Chondrocyte (in vitro differentiated cells): ENCODE data around the gene TLR10. TPM values are rescaled to one million over a fixed set of nuclear protein-coding genes. Genes with fewer than 3 reads are reported as not detected.
"Not testable (repeated sequence)": the region's sequence is repeated elsewhere in the genome, so short reads cannot be mapped to it uniquely, and the experiment has no call there.

Experiments
- DNase-seq: peaks from one replicate; pipeline ENCODE4 v3.0.0; 2021; ENCODE audit warnings: mixed read lengths, low spot score
- H3K27ac Mint-ChIP-seq: one replicate; pipeline ENCODE4 v1.8.0; 2021; ENCODE audit warnings: mild to moderate bottlenecking, moderate library complexity, mixed read lengths; ENCODE audit not compliant: unreplicated experiment
- H3K27me3 Mint-ChIP-seq: 2 replicates; pipeline ENCODE4 v1.8.0; 2021; ENCODE audit warnings: low read depth, mixed read lengths
- H3K36me3 Mint-ChIP-seq: 2 replicates; pipeline ENCODE4 v1.8.0; 2021; ENCODE audit warnings: low read depth, mixed read lengths
- H3K4me1 Mint-ChIP-seq: 2 replicates; pipeline ENCODE4 v1.8.0; 2021; ENCODE audit warnings: low read depth, mild to moderate bottlenecking, mixed read lengths
- H3K4me3 Mint-ChIP-seq: one replicate; pipeline ENCODE4 v1.8.0; 2021; ENCODE audit warnings: mild to moderate bottlenecking, moderate library complexity, mixed read lengths; ENCODE audit not compliant: unreplicated experiment
- H3K9me3 Mint-ChIP-seq: 2 replicates; pipeline ENCODE4 v1.8.0; 2021; ENCODE audit warnings: low read depth, mixed read lengths
- CTCF ChIP-seq: fragments of 200-600 bp; sonication (generic); IDR thresholded peaks from 2 replicates; pipeline ENCODE4 v1.5.0; 2021; ENCODE audit warnings: antibody characterized with exemption, mild to moderate bottlenecking, moderate library complexity
- total RNA-seq: library from RNA; stranded (reverse); gene quantifications from 3 replicates; pipeline ENCODE4 v1.2.1, GENCODE V29; 2021

TLR10 gene
- total RNA-seq, 1 donor from 2014 or later = not detected

GRCh38 chr4:38769857-38770256, 12.9 kb downstream of the TLR10 start:
- H3K36me3 Mint-ChIP-seq = no peaks in the 10 kb centered on the region
- H3K4me3 Mint-ChIP-seq = no peak overlapping the region
- no peak for TF ChIP-seq CTCF
- DNase-seq = no peak
- H3K4me1 Mint-ChIP-seq = peaks cover 14% of the 10 kb centered on the region
- H3K9me3 Mint-ChIP-seq = peaks cover 8% of the 10 kb centered on the region
- H3K27me3 Mint-ChIP-seq = no peaks in the 10 kb centered on the region
- no peak overlapping the region for H3K27ac Mint-ChIP-seq

GRCh38 chr4:38769441-38769840, 13.3 kb downstream of the TLR10 start:
- H3K27ac Mint-ChIP-seq = peak overlapping the region; percentile 15
- H3K4me3 Mint-ChIP-seq = no peak overlapping the region
- H3K9me3 Mint-ChIP-seq = peaks cover 6% of the 10 kb centered on the region

GRCh38 chr4:38768968-38769394, 13.8 kb downstream of the TLR10 start:
- Mint-ChIP-seq H3K36me3 (no peaks in the 10 kb centered on the region), H3K27ac (peak overlapping the region; percentile 15), H3K4me1 (peaks cover 14% of the 10 kb centered on the region), H3K4me3 (no peak overlapping the region), H3K9me3 (peaks cover 1% of the 10 kb centered on the region), H3K27me3 (no peaks in the 10 kb centered on the region)
- no peak for DNase-seq
- TF ChIP-seq CTCF = no peak

More at GRCh38 chr4:38769441-38769840, 13.3 kb downstream of the TLR10 start:
- H3K36me3 Mint-ChIP-seq = no peaks in the 10 kb centered on the region
- TF ChIP-seq CTCF = no peak
- no peaks in the 10 kb centered on the region for H3K27me3 Mint-ChIP-seq
- DNase-seq = no peak
- H3K4me1 Mint-ChIP-seq = peaks cover 14% of the 10 kb centered on the region

GRCh38 chr4:38766940-38767339, 15.8 kb downstream of the TLR10 start:
- H3K4me3 Mint-ChIP-seq, H3K9me3 Mint-ChIP-seq, H3K27ac Mint-ChIP-seq, DNase-seq, H3K27me3 Mint-ChIP-seq, H3K36me3 Mint-ChIP-seq: not testable (repeated sequence)
- peaks cover 14% of the 10 kb centered on the region for H3K4me1 Mint-ChIP-seq

GRCh38 chr4:38765382-38765781, 17.4 kb downstream of the TLR10 start:
- H3K9me3 Mint-ChIP-seq = no peaks in the 10 kb centered on the region
- H3K4me1 Mint-ChIP-seq = peaks cover 14% of the 10 kb centered on the region
- H3K27me3 Mint-ChIP-seq = no peaks in the 10 kb centered on the region
- H3K27ac Mint-ChIP-seq = no peak overlapping the region
- no peak for DNase-seq
- no peaks in the 10 kb centered on the region for H3K36me3 Mint-ChIP-seq
- H3K4me3 Mint-ChIP-seq = no peak overlapping the region
- TF ChIP-seq CTCF = no peak

- Mint-ChIP-seq H3K4me1 (peaks cover 12% of the 10 kb centered on the region), H3K9me3 (no peaks in the 10 kb centered on the region), H3K27ac (no peak overlapping the region), H3K36me3 (no peaks in the 10 kb centered on the region), H3K4me3 (no peak overlapping the region), H3K27me3 (no peaks in the 10 kb centered on the region)
- no peak for TF ChIP-seq CTCF
- DNase-seq = no peak
Observed at GRCh38 chr4:38764277-38764676, 18.5 kb downstream of the TLR10 start.
